ENCODE measurements around the gene WIF1. TPM values are rescaled to one million over a fixed set of nuclear protein-coding genes. Genes with fewer than 3 reads are reported as not detected.

WIF1 gene
- total and polyA plus RNA-seq, 10 of the 15 experiments (the other 5 are each of a cell fraction or from before 2014, with no cell fraction given): 0.04 to 0.05 (median 0.05) TPM; not detected in 7

- in situ Hi-C loops (cut with MboI) (no loop called here), intact Hi-C loops (cut with micrococcal nuclease; ENCODE audit: unreplicated experiment) (loop anchor here (10.0 kb wide), 1 partner anchor 549 kb away; the partner anchor contains the start of gene RASSF3)
- no peak overlapping the region for H3K27ac ChIP-seq (ENCODE audit: control insufficient read depth, insufficient read depth)
- SMC1A ChIA-PET (ENCODE audit: uncharacterized antibody, unreplicated experiment): interaction anchor here (0.6 to 2.7 kb wide), 14 partner anchors 8 to 655 kb away, joined by 3 to 14 read pairs (median 4); no protein-coding TSS in a partner anchor
- no peak overlapping the region for H2AFZ ChIP-seq (ENCODE audit: control insufficient read depth, low read depth, low read length)
- CTCF ChIA-PET: interaction anchor here (0.6 to 1.9 kb wide), 5 partner anchors 69 to 368 kb away, joined by 3 to 16 read pairs (median 4); no protein-coding TSS in a partner anchor
- no peaks in the 10 kb centered on the region for H3K9me3 ChIP-seq (replicated peaks; ENCODE audit: control insufficient read depth, insufficient read depth, low read length)
- RAD21 ChIA-PET (ENCODE audit: unreplicated experiment): interaction anchor here (0.6 to 2.3 kb wide), 6 partner anchors 8 to 494 kb away, joined by 3 to 12 read pairs (median 4); no protein-coding TSS in a partner anchor
- no peak overlapping the region for H3K9ac ChIP-seq (ENCODE audit: control insufficient read depth, insufficient read depth, low read length)
- H4K20me1 ChIP-seq (ENCODE audit: control insufficient read depth, insufficient read depth): no peaks in the 10 kb centered on the region
- TF ChIP-seq CBX3 (IDR thresholded peaks at IDR 0.05; ENCODE audit: borderline replicate concordance, low read depth) (no peak), HDAC2 (IDR thresholded peaks at IDR 0.05) (no peak)
- DNase-seq (ENCODE audit: low read depth, low spot score): no peak
- no peaks in the 10 kb centered on the region for H3K27me3 ChIP-seq (replicated peaks in 1 of 2; ENCODE audit: control insufficient read depth in 2 of 2, insufficient read depth in 2 of 2, low read length in 1 of 2)
- no peak for ATAC-seq
- 100% methylated on average over 2 of the region's 2 CpGs for WGBS (ENCODE audit: insufficient coverage, insufficient replicate concordance, low lambda C conversion rate, missing lambda C conversion rate)
- POLR2A ChIA-PET: interaction anchor here (0.7 to 1.9 kb wide), 5 partner anchors 9 to 474 kb away, joined by 3 to 7 read pairs (median 3); no protein-coding TSS in a partner anchor
- H3K4me2 ChIP-seq (ENCODE audit: control insufficient read depth, insufficient read depth): no peak overlapping the region
- peaks cover 6% of the 10 kb centered on the region for H3K79me2 ChIP-seq (ENCODE audit: control insufficient read depth, insufficient read depth, low read length)
- H3K4me1 ChIP-seq (ENCODE audit: control insufficient read depth, insufficient read depth, low read length): peaks cover 16% of the 10 kb centered on the region
- FAIRE-seq: no peak
- no peaks in the 10 kb centered on the region for H3K36me3 ChIP-seq (ENCODE audit: control insufficient read depth in 2 of 2, insufficient read depth in 2 of 2, low read length in 1 of 2)
- no TSS peak for BruUV-seq (replicated peaks)
- H3K4me3 ChIP-seq: no peak overlapping the region
Observed at GRCh38 chr12:65164244-65164643, 43.1 kb upstream of the WIF1 start.

- Histone ChIP-seq H4K20me1 (ENCODE audit: control insufficient read depth, insufficient read depth) (no peaks in the 10 kb centered on the region), H3K36me3 (ENCODE audit: control insufficient read depth in 2 of 2, insufficient read depth in 2 of 2, low read length in 1 of 2) (no peaks in the 10 kb centered on the region), H3K79me2 (ENCODE audit: control insufficient read depth, insufficient read depth, low read length) (no peaks in the 10 kb centered on the region), H3K27me3 (replicated peaks in 1 of 2; ENCODE audit: control insufficient read depth in 2 of 2, insufficient read depth in 2 of 2, low read length in 1 of 2) (no peaks in the 10 kb centered on the region), H3K9ac (ENCODE audit: control insufficient read depth, insufficient read depth, low read length) (no peak overlapping the region), H3K9me3 (replicated peaks; ENCODE audit: control insufficient read depth, insufficient read depth, low read length) (no peaks in the 10 kb centered on the region), H3K4me1 (ENCODE audit: control insufficient read depth, insufficient read depth, low read length) (peaks cover 11% of the 10 kb centered on the region; the same call in 1 of the 2 replicates), H2AFZ (ENCODE audit: control insufficient read depth, low read depth, low read length) (no peak overlapping the region), H3K27ac (ENCODE audit: control insufficient read depth, insufficient read depth) (no peak overlapping the region), H3K4me2 (ENCODE audit: control insufficient read depth, insufficient read depth) (no peak overlapping the region), H3K4me3 (no peak overlapping the region)
- ChIA-PET POLR2A (interaction anchor here (1.0 kb wide), 1 partner anchor 1183 kb away, joined by 3 read pairs; no protein-coding TSS in a partner anchor), RAD21 (ENCODE audit: unreplicated experiment) (no interaction called here), SMC1A (ENCODE audit: uncharacterized antibody, unreplicated experiment) (interaction anchor here (1.1 kb wide), 1 partner anchor 47 kb away, joined by 4 read pairs; no protein-coding TSS in a partner anchor), CTCF (interaction anchor here (1.0 kb wide), 1 partner anchor 69 kb away, joined by 4 read pairs; no protein-coding TSS in a partner anchor)
- in situ Hi-C loops (cut with MboI): no loop called here
- no TSS peak for BruUV-seq (replicated peaks)
- DNase-seq (ENCODE audit: low read depth, low spot score) (no peak), ATAC-seq (peak; percentile 83), FAIRE-seq (peak; percentile 7)
- intact Hi-C loops (cut with micrococcal nuclease; ENCODE audit: unreplicated experiment): loop anchor here (10.0 kb wide), 1 partner anchor 548 kb away; the partner anchor contains the start of gene RASSF3
- WGBS (ENCODE audit: insufficient coverage, insufficient replicate concordance, low lambda C conversion rate, missing lambda C conversion rate): 100% methylated on average over 1 of the region's 1 CpG
- no peak for TF ChIP-seq RB1 (IDR thresholded peaks at IDR 0.05; ENCODE audit: borderline replicate concordance)
- TF ChIP-seq NFIC (IDR thresholded peaks at IDR 0.05; ENCODE audit: low read depth, low read length): peak; percentile 38; the same call in 1 of the 2 replicates
- TF ChIP-seq SP1 (IDR thresholded peaks at IDR 0.05; ENCODE audit: low read depth, low read length): no peak
- no peak for TF ChIP-seq EZH2 (IDR thresholded peaks at IDR 0.05; ENCODE audit: borderline replicate concordance, control insufficient read depth, low read depth, low read length)
- no peak for TF ChIP-seq E2F4 (IDR thresholded peaks at IDR 0.05; ENCODE audit: low read depth, low read length)
- TF ChIP-seq TAF1 (IDR thresholded peaks at IDR 0.05; ENCODE audit: borderline replicate concordance, low read depth, low read length): no peak
- no peak for TF ChIP-seq USF2 (IDR thresholded peaks at IDR 0.05; ENCODE audit: borderline replicate concordance, low read depth, low read length)
- TF ChIP-seq RUNX3 (IDR thresholded peaks at IDR 0.05; ENCODE audit: low read length): peak; percentile 16; the same call in 1 of the 2 replicates
- no peak for TF ChIP-seq FOXM1 (IDR thresholded peaks at IDR 0.05; ENCODE audit: low read depth, low read length)
- no peak for TF ChIP-seq HCFC1 (IDR thresholded peaks at IDR 0.05; ENCODE audit: low read length)
- 0 out of 4 replicates have a peak, but pooled peaks of 1 of the 2 experiments have one; percentile 31 for TF ChIP-seq ETV6 (conservative IDR thresholded peaks at IDR 0.05 in 1 of 2, IDR thresholded peaks at IDR 0.05 in 1 of 2; ENCODE audit: borderline replicate concordance in 1 of 2, low read depth in 1 of 2)
- TF ChIP-seq MXI1 (IDR thresholded peaks at IDR 0.05; ENCODE audit: low read depth, low read length): no peak
- TF ChIP-seq MEF2B (IDR thresholded peaks at IDR 0.05; ENCODE audit: partially characterized antibody, poor library complexity, severe bottlenecking): no peak
- peak; percentile 84 for TF ChIP-seq JUNB (IDR thresholded peaks at IDR 0.05)
Observed at GRCh38 chr12:65162609-65163008, 41.5 kb upstream of the WIF1 start.
